H1 (cell line): ENCODE measurements around the gene SLC35E1. TPM values are rescaled to one million over a fixed set of nuclear protein-coding genes. Genes with fewer than 3 reads are reported as not detected.
"Not testable (repeated sequence)": the region's sequence is repeated elsewhere in the genome, so short reads cannot be mapped to it uniquely, and the experiment has no call there.

Source experiments
- CTCF ChIA-PET: fragments of 300-600 bp; sonication (Branson Sonifier 250); formaldehyde crosslinking; loops from one replicate; lab custom pipeline; 2021; ENCODE audit not compliant: partially characterized antibody; lab: Charles Lee
- POLR2A ChIA-PET: fragments of 300-600 bp; sonication (Branson Sonifier 250); formaldehyde crosslinking; loops from one replicate; lab custom pipeline; 2021; ENCODE audit warnings: inconsistent platforms; ENCODE audit not compliant: partially characterized antibody; lab: Charles Lee
- DNase-seq, 2 experiments: peaks; one replicate each; pipeline versions ENCODE4 v3.0.0 to v3.0.0-alpha.2; 2010 to 2022; ENCODE audit warnings: low spot score in 2 of 2, low read depth in 1 of 2, mixed read lengths in 1 of 2
- FAIRE-seq: peaks from 2 replicates; lab custom pipeline; 2011; peaks lifted over from hg19 to GRCh38; lab: Jason Lieb, UNC
- H2AFZ ChIP-seq: 2 replicates; pipeline ENCODE4 v1.8.1; 2012; ENCODE audit warnings: low read length, inconsistent platforms
- H2AK5ac ChIP-seq: 2 replicates; pipeline ENCODE4 v1.6.1; 2013; ENCODE audit warnings: low read depth, low read length
- H2BK120ac ChIP-seq: replicated peaks from 2 replicates; pipeline ENCODE3; 2013; ENCODE audit warnings: low read depth, low read length, inconsistent platforms
- H2BK12ac ChIP-seq: 2 replicates; pipeline ENCODE4 v1.6.1; 2013; ENCODE audit warnings: low read depth, low read length
- H2BK15ac ChIP-seq: 2 replicates; pipeline ENCODE4 v1.6.1; 2013; ENCODE audit warnings: low read length
- H2BK20ac ChIP-seq: 2 replicates; pipeline ENCODE4 v1.6.1; 2013; ENCODE audit warnings: low read length
- H2BK5ac ChIP-seq: 2 replicates; pipeline ENCODE4 v1.6.1; 2013; ENCODE audit warnings: low read depth, low read length
- H3K14ac ChIP-seq: 2 replicates; pipeline ENCODE4 v1.6.1; 2013; ENCODE audit warnings: inconsistent platforms; ENCODE audit not compliant: insufficient read length
- H3K18ac ChIP-seq: 2 replicates; pipeline ENCODE4 v1.6.1; 2013; ENCODE audit warnings: low read length; ENCODE audit errors: extremely low read depth
- H3K23ac ChIP-seq: 2 replicates; pipeline ENCODE4 v1.6.1; 2013; ENCODE audit warnings: inconsistent platforms; ENCODE audit not compliant: insufficient read length
- H3K23me2 ChIP-seq: 2 replicates; pipeline ENCODE4 v1.6.1; 2013; ENCODE audit warnings: low read depth, low read length
- H3K27ac ChIP-seq: 2 replicates; pipeline ENCODE4 v1.6.1; 2011; ENCODE audit warnings: low read depth, low read length, inconsistent platforms
- H3K27me3 ChIP-seq, 4 experiments: replicated peaks in 1 of 4; 1 replicate in 1 of 4; 2 replicates in 3 of 4; pipeline versions ENCODE4 v1.6.1 to v1.8.1; 2011 to 2013; ENCODE audit warnings: low read length in 3 of 4, mild to moderate bottlenecking in 3 of 4, inconsistent platforms in 2 of 4, mixed read lengths in 2 of 4, moderate library complexity in 1 of 4; ENCODE audit not compliant: control insufficient read depth in 3 of 4, insufficient read depth in 3 of 4; ENCODE audit errors: extremely low read depth in 1 of 4
- H3K36me3 ChIP-seq, 4 experiments: 2 replicates each; pipeline versions ENCODE4 v1.6.1 to v1.8.1; 2011 to 2013; ENCODE audit warnings: mild to moderate bottlenecking in 4 of 4, low read length in 3 of 4, moderate library complexity in 2 of 4, control low read depth in 1 of 4, inconsistent platforms in 1 of 4; ENCODE audit not compliant: insufficient read depth in 4 of 4, control insufficient read depth in 2 of 4
- H3K4ac ChIP-seq: replicated peaks from 2 replicates; pipeline ENCODE3; 2013; ENCODE audit warnings: low read length, low read depth, mixed read lengths, inconsistent platforms; ENCODE audit not compliant: insufficient read length
- H3K4me1 ChIP-seq, 4 experiments: replicated peaks in 1 of 4; 1 replicate in 1 of 4; 2 replicates in 3 of 4; pipeline versions ENCODE4 v1.6.1 to v1.8.1; 2011 to 2013; ENCODE audit warnings: low read length in 3 of 4, inconsistent platforms in 2 of 4, mixed read lengths in 1 of 4; ENCODE audit not compliant: insufficient read depth in 4 of 4, control insufficient read depth in 3 of 4
- H3K4me2 ChIP-seq, 2 experiments: 2 replicates each; pipeline versions ENCODE4 v1.6.1 to v1.8.1; 2011 to 2013; ENCODE audit warnings: low read depth in 2 of 2, low read length in 2 of 2, control low read depth in 1 of 2, inconsistent platforms in 1 of 2, mild to moderate bottlenecking in 1 of 2; ENCODE audit not compliant: insufficient read depth in 1 of 2
- H3K4me3 ChIP-seq, 4 experiments: fragments of 200-600, 300-600 bp in 1 of 4; sonication (generic), shearing (Covaris generic), sonication (Bioruptor Twin) in 1 of 4; 2 replicates each; pipeline versions ENCODE4 v1.5.1 to v1.8.1; 2011 to 2016; ENCODE audit warnings: low read length in 4 of 4, low read depth in 3 of 4, control low read depth in 2 of 4, inconsistent platforms in 2 of 4, mild to moderate bottlenecking in 2 of 4, mixed read lengths in 1 of 4, moderate library complexity in 1 of 4; ENCODE audit not compliant: insufficient read depth in 2 of 4; ENCODE audit errors: extremely low read depth in 1 of 4
- H3K56ac ChIP-seq: replicated peaks from 2 replicates; pipeline ENCODE3; 2013; ENCODE audit warnings: low read depth, mild to moderate bottlenecking, mixed read lengths, low read length, inconsistent platforms; ENCODE audit not compliant: insufficient read length
- H3K79me1 ChIP-seq: 2 replicates; pipeline ENCODE4 v1.6.1; 2013; ENCODE audit warnings: low read depth, low read length, control low read depth
- H3K79me2 ChIP-seq, 2 experiments: 2 replicates each; pipeline versions ENCODE4 v1.6.1 to v1.8.1; 2012 to 2013; ENCODE audit warnings: low read length in 2 of 2, mild to moderate bottlenecking in 2 of 2, inconsistent platforms in 1 of 2; ENCODE audit not compliant: insufficient read depth in 2 of 2, control insufficient read depth in 1 of 2
- H3K9ac ChIP-seq, 4 experiments: replicated peaks in 1 of 4; 1 replicate in 1 of 4; 2 replicates in 3 of 4; pipeline versions ENCODE4 v1.6.1 to v1.8.1; 2011 to 2013; ENCODE audit warnings: low read depth in 3 of 4, low read length in 3 of 4, control low read depth in 2 of 4, mild to moderate bottlenecking in 2 of 4, moderate library complexity in 2 of 4, inconsistent platforms in 1 of 4; ENCODE audit errors: extremely low read depth in 1 of 4
- H3K9me3 ChIP-seq, 2 experiments: 2 replicates each; pipeline versions ENCODE4 v1.6.1 to v1.8.1; 2012 to 2013; ENCODE audit warnings: mild to moderate bottlenecking in 2 of 2, moderate library complexity in 2 of 2, control low read depth in 1 of 2, inconsistent platforms in 1 of 2, low read depth in 1 of 2, low read length in 1 of 2, mixed read lengths in 1 of 2; ENCODE audit not compliant: insufficient read depth in 2 of 2
- H4K20me1 ChIP-seq, 2 experiments: replicated peaks in 1 of 2; 2 replicates each; pipeline versions ENCODE3 to v1.8.1; 2011 to 2013; ENCODE audit warnings: inconsistent platforms in 2 of 2, low read length in 2 of 2, mild to moderate bottlenecking in 1 of 2; ENCODE audit not compliant: insufficient read depth in 2 of 2, control insufficient read depth in 1 of 2
- H4K5ac ChIP-seq: 2 replicates; pipeline ENCODE4 v1.6.1; 2013; ENCODE audit warnings: low read length, low read depth, mixed read lengths, inconsistent platforms; ENCODE audit not compliant: insufficient read length
- H4K8ac ChIP-seq: 2 replicates; pipeline ENCODE4 v1.8.0; 2013; ENCODE audit warnings: mild to moderate bottlenecking, moderate library complexity, low read length, inconsistent platforms; ENCODE audit not compliant: insufficient read depth; ENCODE audit errors: extremely low read depth
- H4K91ac ChIP-seq: replicated peaks from 2 replicates; pipeline ENCODE3; 2013; ENCODE audit warnings: low read length, mixed read lengths, inconsistent platforms; ENCODE audit not compliant: insufficient read length
- WGBS, 2 experiments: shearing (Covaris generic) in 1 of 2; methylation state at CpG; one replicate each; pipeline versions ENCODE4 v1.1.6 to v1.1.7; 2013 to 2015; ENCODE audit warnings: low lambda C conversion rate in 2 of 2, mixed read lengths in 2 of 2, inconsistent platforms in 1 of 2, low coverage in 1 of 2, missing lambda C conversion rate in 1 of 2; ENCODE audit not compliant: insufficient replicate concordance in 2 of 2, insufficient coverage in 1 of 2, insufficient read length in 1 of 2; ENCODE audit errors: extremely low coverage in 1 of 2, missing lambda C conversion rate in 1 of 2; 5-methylcytosine and 5-hydroxymethylcytosine counted together
- polyA plus RNA-seq, 7 experiments: library from polyadenylated mRNA; depleted of rRNA in 3 of 7; stranded (reverse) in 5 of 7; unstranded in 2 of 7; fragments of >200 nt in 5 of 7; fragments of 200-250 nt in 2 of 7; gene quantifications; 1 replicate in 5 of 7; 2 replicates in 1 of 7; 4 replicates in 1 of 7; pipeline versions ENCODE4 v1.2.1 to v1.2.3, GENCODE V29; 2011 to 2013; ENCODE audit warnings: missing spikeins in 2 of 7, mixed read lengths in 2 of 7
- total RNA-seq: library from RNA; stranded (reverse); fragmentation: NEBNext Ultra II Directional; extraction: Animal tissue kit (Norgen Biotek cat#: 25700); gene quantifications from 2 replicates; pipeline ENCODE4 v1.2.1, GENCODE V29; 2021

Gene SLC35E1
- total and polyA plus RNA-seq, 2 of the 8 experiments (the other 6 are each of a cell fraction or from before 2014, with no cell fraction given): 26.0 to 31.9 TPM

- H4K8ac ChIP-seq, H4K91ac ChIP-seq, DNase-seq, H2BK20ac ChIP-seq, H3K23me2 ChIP-seq, H2BK15ac ChIP-seq, H2AK5ac ChIP-seq, H2AFZ ChIP-seq, H3K27ac ChIP-seq, H3K18ac ChIP-seq, H3K23ac ChIP-seq, H3K4ac ChIP-seq, H3K9me3 ChIP-seq, H3K14ac ChIP-seq, H3K36me3 ChIP-seq, H3K56ac ChIP-seq, FAIRE-seq, H3K4me3 ChIP-seq, H2BK120ac ChIP-seq, H3K4me2 ChIP-seq, H3K27me3 ChIP-seq, H2BK12ac ChIP-seq, H2BK5ac ChIP-seq, H3K79me2 ChIP-seq, H3K9ac ChIP-seq, H3K4me1 ChIP-seq, H3K79me1 ChIP-seq, H4K5ac ChIP-seq: not testable (repeated sequence)
- POLR2A ChIA-PET: interaction anchor here (0.7 kb wide), 1 partner anchor 1497 kb away, joined by 3 read pairs; no protein-coding TSS in a partner anchor
- CTCF ChIA-PET: interaction anchor here (0.6 kb wide), 1 partner anchor 94 kb away, joined by 4 read pairs; no protein-coding TSS in a partner anchor
- 90% methylated on average over 9 of the region's 10 CpGs; no CpG with 5 or more reads in 1 of the 2 experiments for WGBS, 2 experiments
- H4K20me1 ChIP-seq: peaks cover 2 to 12% of the 10 kb centered on the region in 2 experiments
These were observed 59.6 kb downstream of the SLC35E1 start for GRCh38 chr19:16512611-16513010.
